Spleen (tissue), 11 donors: ENCODE data around the gene BRD4. TPM values are rescaled to one million over a fixed set of nuclear protein-coding genes. Genes with fewer than 3 reads are reported as not detected.

Source experiments
- DNase-seq: peaks from one replicate; pipeline ENCODE4 v3.0.0-alpha.2; 2020
- H3K27ac ChIP-seq, 8 donors: fragments of 200-600 bp; sonication (generic) in 7 of 8; 1 replicate in 4 of 8; 2 replicates in 4 of 8; pipeline versions ENCODE4 v1.5.0 to v1.8.0; 2016 to 2021; ENCODE audit warnings: inconsistent platforms in 4 of 8, mild to moderate bottlenecking in 4 of 8, moderate library complexity in 1 of 8
- H3K27me3 ChIP-seq, 7 donors: fragments of 200-600 bp; sonication (generic) in 6 of 7; replicated peaks in 1 of 7; 1 replicate in 4 of 7; 2 replicates in 3 of 7; pipeline versions ENCODE4 v1.5.0 to v1.8.0; 2016 to 2021; ENCODE audit warnings: inconsistent platforms in 3 of 7, mild to moderate bottlenecking in 1 of 7
- H3K36me3 ChIP-seq, 6 donors: fragments of 200-600 bp; sonication (generic) in 5 of 6; 1 replicate in 4 of 6; 2 replicates in 2 of 6; pipeline versions ENCODE4 v1.5.0 to v1.8.0; 2016 to 2021; ENCODE audit warnings: inconsistent platforms in 2 of 6
- H3K4me1 ChIP-seq, 6 donors: fragments of 200-600 bp; sonication (generic) in 5 of 6; 1 replicate in 3 of 6; 2 replicates in 3 of 6; pipeline versions ENCODE4 v1.5.0 to v1.8.0; 2016 to 2021; ENCODE audit warnings: inconsistent platforms in 3 of 6
- H3K4me3 ChIP-seq, 8 donors: fragments of 200-600 bp; sonication (generic) in 7 of 8; 1 replicate in 4 of 8; 2 replicates in 4 of 8; pipeline versions ENCODE4 v1.5.0 to v1.8.0; 2016 to 2021; ENCODE audit warnings: inconsistent platforms in 4 of 8, mild to moderate bottlenecking in 4 of 8, moderate library complexity in 2 of 8
- H3K9me3 ChIP-seq, 8 donors: fragments of 200-600 bp; sonication (generic) in 7 of 8; 1 replicate in 4 of 8; 2 replicates in 4 of 8; pipeline versions ENCODE4 v1.5.0 to v1.8.0; 2016 to 2021; ENCODE audit warnings: inconsistent platforms in 4 of 8
- POLR2A ChIP-seq, 3 donors: fragments of 450-650 bp; IDR thresholded peaks; one replicate each; pipeline ENCODE4 v1.5.1; 2017; ENCODE audit warnings: antibody characterized with exemption in 3 of 3, mild to moderate bottlenecking in 1 of 3
- POLR2AphosphoS5 ChIP-seq, 3 donors: sonication (generic); formaldehyde crosslinking; IDR thresholded peaks; one replicate each; pipeline ENCODE4 v1.5.1; 2017; ENCODE audit warnings: antibody characterized with exemption in 3 of 3
- WGBS, 5 donors: extraction: QIAGEN DNeasy Blood & Tissue Kit in 3 of 5; methylation state at CpG; one replicate each; pipeline versions ENCODE4 v1.1.5 to v1.1.7; 2013 to 2018; 5-methylcytosine and 5-hydroxymethylcytosine counted together
- intact Hi-C: fragments of 100-400 bp; cut with DNase I; formaldehyde crosslinking; loops from one replicate; pipeline ENCODE4 v1.15.0; 2023; ENCODE audit warnings: low total_unique reads
- polyA plus RNA-seq, 3 donors: library from polyadenylated mRNA; stranded (reverse); fragments of 200-250 nt; gene quantifications; one replicate each; pipeline ENCODE4 v1.2.1, GENCODE V29; 2013
- total RNA-seq, 7 donors: library from RNA; depleted of rRNA in 3 of 7; stranded (reverse); fragments of >200 nt in 3 of 7; fragmentation: NEBNext Ultra II Directional in 4 of 7; extraction: Animal tissue kit (Norgen Biotek cat#: 25700) in 4 of 7; gene quantifications; one replicate each; pipeline versions ENCODE4 v1.1.0 to v1.2.1, GENCODE V29; 2016 to 2021
- TF ChIP-seq, protein P1 (sequence below), 11 experiments: fragments of 200-600 bp in 7 of 11; fragments of 450-650 bp in 4 of 11; sonication (generic) in 4 of 11; IDR thresholded peaks in 8 of 11; conservative IDR thresholded peaks in 3 of 11; 1 replicate in 7 of 11; 2 replicates in 4 of 11; pipeline versions ENCODE4 v1.4.0 to v1.8.0; 2016 to 2021; ENCODE audit warnings: antibody characterized with exemption in 11 of 11, inconsistent platforms in 4 of 11, mild to moderate bottlenecking in 1 of 11
- donor health status: healthy with polysubstance abuse.
- donor health status: DM: no; HTN: no; CAD: no; lungs with moderate emphysema.
- donor health status: DM: no; HTN: no; CAD: no.
- donor health status: Bipolar disorder and iron deficiency.
- donor health status: healthy.
- donor health status: DM: no; HTN: no; CAD: no.
- donor health status: DM: yes; HTN: yes; CAD: no.

The BRD4 gene
- total and polyA plus RNA-seq, 10 donors: 10.3 to 146 (median 68.0) TPM

DNA sequence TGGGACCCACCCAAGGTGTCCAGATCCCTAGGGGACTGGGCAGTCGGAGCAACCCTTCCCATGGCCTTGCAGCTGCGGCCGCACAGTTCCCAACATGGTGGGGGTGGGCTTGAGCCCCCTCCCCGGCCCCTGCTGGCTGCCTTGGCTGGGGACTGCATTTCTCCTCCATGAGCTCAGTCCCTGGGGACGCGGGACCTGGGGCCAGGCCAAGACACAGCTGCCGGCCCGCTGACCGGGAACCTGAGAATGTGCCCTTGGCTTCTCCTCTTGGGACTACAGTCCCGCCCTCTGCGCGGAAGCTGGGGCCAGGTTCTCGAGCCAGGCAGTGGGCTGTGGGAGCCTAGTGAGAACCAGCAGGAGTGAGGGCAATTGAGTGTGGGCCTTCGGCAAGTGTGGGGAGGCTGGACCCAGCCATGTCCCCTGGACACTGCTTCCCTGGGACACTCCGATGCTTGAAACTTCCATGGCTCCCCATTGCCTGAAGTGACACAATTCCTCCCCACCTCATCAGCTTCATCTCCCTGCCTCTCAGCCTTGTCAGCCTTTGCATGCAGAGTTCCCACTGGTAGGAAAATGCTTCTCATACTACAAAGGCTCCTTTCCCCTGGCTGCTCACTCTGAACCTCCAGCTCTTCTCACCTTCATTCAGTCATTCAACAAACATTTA lies 118.5 kb downstream of the BRD4 start:
- no peaks in the 10 kb centered on the region for H3K9me3 ChIP-seq
- intact Hi-C loops: no loop called here
- H3K4me1 ChIP-seq: peaks cover 0 to 44% (median 6%) of the 10 kb centered on the region in 6 donors
- peaks cover 0 to 6% (median 0%) of the 10 kb centered on the region in 7 donors for H3K27me3 ChIP-seq
- 71 to 91% (median 78%) methylated on average over 7 to 15 of the region's 15 CpGs for WGBS, 5 donors
- TF ChIP-seq POLR2A (IDR thresholded peaks at IDR 0.05): no peak
- peak in 1 of 3 donors; percentile 11 for TF ChIP-seq POLR2AphosphoS5 (IDR thresholded peaks at IDR 0.05)
- no peaks in the 10 kb centered on the region for H3K36me3 ChIP-seq
- DNase-seq: no peak
- no peak overlapping the region for H3K4me3 ChIP-seq
- H3K27ac ChIP-seq: no peak overlapping the region

DNA sequence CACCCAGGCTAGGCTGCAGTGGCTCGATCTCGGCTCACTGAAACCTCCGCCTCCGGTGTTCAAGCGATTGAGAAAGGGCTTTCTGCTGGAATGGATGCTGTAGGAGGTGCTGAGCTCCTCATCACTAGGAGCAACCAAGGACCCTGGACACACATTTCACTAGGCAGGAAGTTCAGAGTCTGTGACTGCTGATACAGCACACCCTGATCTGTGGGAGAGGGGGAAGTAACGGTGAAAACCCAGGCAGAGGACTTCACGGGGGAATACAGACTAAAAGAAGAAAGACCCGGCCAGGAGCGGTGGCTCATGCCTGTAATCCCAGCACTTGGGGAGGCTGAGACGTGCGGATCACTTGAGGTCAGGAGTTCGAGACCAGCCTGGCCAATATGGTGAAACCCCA lies 119.6 kb downstream of the BRD4 start:
- Histone ChIP-seq H3K27ac (peak overlapping the region in 3 of 8 donors; percentile 21 to 90 (median 73)), H3K4me1 (peaks cover 0 to 44% (median 6%) of the 10 kb centered on the region in 6 donors), H3K4me3 (no peak overlapping the region), H3K9me3 (no peaks in the 10 kb centered on the region), H3K36me3 (no peaks in the 10 kb centered on the region), H3K27me3 (peaks cover 0 to 12% (median 0%) of the 10 kb centered on the region in 7 donors)
- TF ChIP-seq POLR2AphosphoS5 (IDR thresholded peaks at IDR 0.05): peak in 1 of 3 donors; percentile 16
- TF ChIP-seq, protein P1, sequence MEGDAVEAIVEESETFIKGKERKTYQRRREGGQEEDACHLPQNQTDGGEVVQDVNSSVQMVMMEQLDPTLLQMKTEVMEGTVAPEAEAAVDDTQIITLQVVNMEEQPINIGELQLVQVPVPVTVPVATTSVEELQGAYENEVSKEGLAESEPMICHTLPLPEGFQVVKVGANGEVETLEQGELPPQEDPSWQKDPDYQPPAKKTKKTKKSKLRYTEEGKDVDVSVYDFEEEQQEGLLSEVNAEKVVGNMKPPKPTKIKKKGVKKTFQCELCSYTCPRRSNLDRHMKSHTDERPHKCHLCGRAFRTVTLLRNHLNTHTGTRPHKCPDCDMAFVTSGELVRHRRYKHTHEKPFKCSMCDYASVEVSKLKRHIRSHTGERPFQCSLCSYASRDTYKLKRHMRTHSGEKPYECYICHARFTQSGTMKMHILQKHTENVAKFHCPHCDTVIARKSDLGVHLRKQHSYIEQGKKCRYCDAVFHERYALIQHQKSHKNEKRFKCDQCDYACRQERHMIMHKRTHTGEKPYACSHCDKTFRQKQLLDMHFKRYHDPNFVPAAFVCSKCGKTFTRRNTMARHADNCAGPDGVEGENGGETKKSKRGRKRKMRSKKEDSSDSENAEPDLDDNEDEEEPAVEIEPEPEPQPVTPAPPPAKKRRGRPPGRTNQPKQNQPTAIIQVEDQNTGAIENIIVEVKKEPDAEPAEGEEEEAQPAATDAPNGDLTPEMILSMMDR (IDR thresholded peaks at IDR 0.05 in 8 of 11, conservative IDR thresholded peaks at IDR 0.05 in 3 of 11): no peak
- intact Hi-C loops: no loop called here
- whole genome bisulfite sequencing, 5 donors: 79 to 87% (median 83%) methylated on average over 12 of the region's 12 CpGs
- no peak for DNase-seq

DNA sequence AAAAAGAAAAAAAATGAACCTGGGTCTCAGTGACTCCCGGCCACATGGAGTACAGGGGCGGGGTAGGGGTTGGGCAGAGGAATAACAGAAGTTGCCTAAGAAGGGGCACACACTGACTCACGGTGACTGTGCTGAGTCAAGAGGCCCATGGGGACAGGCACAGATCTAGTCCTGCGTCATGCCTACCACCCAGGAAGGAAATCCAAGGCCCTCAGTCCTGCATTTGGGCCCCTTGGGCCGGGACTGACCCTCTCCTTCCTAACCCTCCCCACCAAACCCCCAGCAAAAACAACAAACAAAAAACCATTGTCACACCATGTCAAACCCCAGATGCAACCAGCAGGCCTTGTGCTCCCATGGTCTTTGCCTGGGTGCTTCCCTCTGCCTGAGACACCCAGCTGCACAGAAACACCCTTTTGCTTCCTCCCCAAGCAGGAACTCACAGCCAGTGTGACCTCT lies 122.0 kb downstream of the BRD4 start:
- DNase-seq: peak; percentile 84
- H3K27ac ChIP-seq: peak overlapping the region in 6 of 8 donors; percentile 46 to 90 (median 72)

DNA sequence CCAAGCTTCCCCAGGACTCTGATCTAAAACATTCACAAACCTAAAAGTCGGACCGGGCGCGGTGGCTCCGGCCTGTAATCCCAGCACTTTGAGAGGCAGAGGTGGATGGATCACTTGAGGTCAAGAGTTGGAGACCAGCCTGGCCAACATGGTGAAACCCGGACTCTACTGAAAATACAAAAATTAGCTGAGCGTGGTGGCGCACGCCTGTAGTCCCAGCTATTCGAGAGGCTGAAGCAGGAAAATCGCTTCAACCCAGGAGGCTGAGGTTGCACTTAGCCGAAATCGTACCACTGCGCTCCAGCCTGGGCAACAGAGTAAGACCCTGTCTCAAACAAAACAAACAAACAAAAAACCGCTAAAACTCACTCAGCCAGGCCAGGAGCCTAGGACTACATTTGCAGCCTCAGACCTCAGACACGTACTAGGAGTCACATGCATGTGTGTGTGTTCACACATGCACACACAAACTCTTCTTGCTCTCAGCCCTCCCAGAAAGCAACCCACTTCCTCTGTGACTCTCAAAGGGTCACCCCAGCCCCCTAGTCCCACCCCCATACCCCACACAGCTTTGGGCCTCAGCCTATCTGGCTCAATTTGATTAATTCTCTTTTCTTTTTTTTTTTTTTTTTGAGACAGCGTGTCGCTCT lies 130.8 kb downstream of the BRD4 start:
- no peak for TF ChIP-seq POLR2A (IDR thresholded peaks at IDR 0.05)
- no peak for TF ChIP-seq POLR2AphosphoS5 (IDR thresholded peaks at IDR 0.05)
- TF ChIP-seq, protein P1 (IDR thresholded peaks at IDR 0.05 in 8 of 11, conservative IDR thresholded peaks at IDR 0.05 in 3 of 11): no peak
- Histone ChIP-seq H3K4me3 (peak overlapping the region in 3 of 8 donors; percentile 36 to 69 (median 50)), H3K36me3 (no peaks in the 10 kb centered on the region), H3K27me3 (peaks cover 2 to 74% (median 26%) of the 10 kb centered on the region in 7 donors), H3K27ac (peak overlapping the region in 1 of 8 donors; percentile 79), H3K9me3 (no peaks in the 10 kb centered on the region), H3K4me1 (peaks cover 0 to 47% (median 30%) of the 10 kb centered on the region in 6 donors)
- DNase-seq: no peak
- intact Hi-C loops: no loop called here
- 88 to 94% (median 90%) methylated on average over 18 of the region's 18 CpGs for WGBS, 5 donors

More for the DNA sequence above, 122.0 kb downstream of the BRD4 start:
- peaks cover 0 to 21% (median 0%) of the 10 kb centered on the region in 7 donors for H3K27me3 ChIP-seq
- intact Hi-C loops: no loop called here
- TF ChIP-seq, protein P1 (IDR thresholded peaks at IDR 0.05 in 8 of 11, conservative IDR thresholded peaks at IDR 0.05 in 3 of 11): peak in 1 of 11 experiments; percentile 8
- no peak for TF ChIP-seq POLR2A (IDR thresholded peaks at IDR 0.05)
- peak in 2 of 3 donors; percentile 44 to 69 for TF ChIP-seq POLR2AphosphoS5 (IDR thresholded peaks at IDR 0.05)
- H3K4me3 ChIP-seq: peak overlapping the region in 1 of 8 donors; percentile 7
- no peaks in the 10 kb centered on the region for H3K9me3 ChIP-seq
- peaks cover 0 to 44% (median 6%) of the 10 kb centered on the region in 6 donors for H3K4me1 ChIP-seq
- no peaks in the 10 kb centered on the region for H3K36me3 ChIP-seq
- WGBS, 5 donors: 32 to 73% (median 51%) methylated on average over 5 of the region's 5 CpGs
